Fibroblast of gingiva (primary cell): Measurements from ENCODE around the gene SPC24.
"Not testable (repeated sequence)": the region's sequence is repeated elsewhere in the genome, so short reads cannot be mapped to it uniquely, and the experiment has no call there.

Experiments used
- DNase-seq: peaks from one replicate; pipeline ENCODE4 v3.0.0-alpha.2; 2011; ENCODE audit warnings: low read depth

Gene SPC24

GRCh38 chr19:11191934-11192333 is 36.4 kb upstream of the SPC24 start:
- DNase-seq: no peak

DNA sequence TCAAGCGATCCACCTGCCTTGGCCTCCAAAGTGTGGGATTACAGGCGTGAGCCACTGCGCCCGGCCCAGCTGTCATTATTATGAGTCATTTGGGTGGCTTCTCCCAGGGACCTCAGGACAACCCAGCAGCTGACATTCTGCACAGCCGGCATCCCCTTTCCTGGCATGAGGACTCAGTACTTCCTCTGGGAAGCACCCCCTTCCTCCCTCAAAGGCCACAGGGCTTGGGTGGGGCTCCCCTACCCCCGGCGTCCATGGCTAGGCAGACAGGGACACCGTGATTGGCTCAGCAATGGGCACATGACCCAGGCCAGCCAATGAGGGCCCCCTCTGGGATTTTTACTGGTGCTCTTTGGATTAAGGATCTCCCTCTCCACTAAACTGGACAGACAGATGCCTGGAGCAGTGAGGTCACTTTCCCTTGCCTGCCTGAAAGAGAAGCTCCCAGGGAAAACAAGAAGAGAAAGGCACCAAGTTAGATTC is 35.7 kb upstream of the SPC24 start:
- peak; percentile 76 for DNase-seq

DNA sequence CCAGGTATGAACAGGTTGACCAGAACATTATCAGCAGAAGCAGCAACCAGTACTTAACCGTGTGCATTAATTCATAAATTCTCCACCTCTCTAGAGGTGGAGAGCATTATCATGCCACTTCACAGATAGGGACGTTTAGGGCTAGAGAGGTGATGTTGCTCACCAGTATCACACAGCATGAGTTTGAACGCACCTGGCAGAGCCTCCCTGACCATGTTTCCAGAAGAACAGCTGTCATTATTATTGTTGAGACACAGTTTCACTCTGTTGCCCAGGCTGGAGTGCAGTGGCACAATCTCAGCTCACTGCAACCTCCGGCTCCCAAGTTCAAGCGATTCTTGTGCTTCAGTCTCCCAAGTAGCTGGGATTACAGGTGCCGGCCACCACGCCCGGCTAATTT is 34.9 kb upstream of the SPC24 start:
- no peak for DNase-seq

DNA sequence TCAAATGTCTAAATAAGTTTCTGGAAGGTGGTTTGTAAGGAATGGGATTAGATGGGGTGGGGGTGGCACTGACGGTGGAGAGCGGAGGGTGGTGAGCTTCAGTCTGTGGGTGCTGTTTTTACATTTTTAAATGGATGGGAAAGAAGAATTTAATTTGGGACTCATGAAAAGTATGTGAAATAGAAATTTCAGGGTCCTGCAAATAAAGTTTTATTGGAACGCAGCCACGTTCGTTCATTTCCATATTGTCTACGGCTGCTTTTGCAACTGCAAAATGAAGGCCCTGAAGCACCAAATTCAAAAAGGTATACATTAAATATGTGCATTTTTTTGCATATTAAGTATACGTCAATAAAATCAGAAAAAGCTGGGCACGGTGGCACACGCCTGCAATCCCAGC is 31.9 kb upstream of the SPC24 start:
- DNase-seq: no peak

DNA sequence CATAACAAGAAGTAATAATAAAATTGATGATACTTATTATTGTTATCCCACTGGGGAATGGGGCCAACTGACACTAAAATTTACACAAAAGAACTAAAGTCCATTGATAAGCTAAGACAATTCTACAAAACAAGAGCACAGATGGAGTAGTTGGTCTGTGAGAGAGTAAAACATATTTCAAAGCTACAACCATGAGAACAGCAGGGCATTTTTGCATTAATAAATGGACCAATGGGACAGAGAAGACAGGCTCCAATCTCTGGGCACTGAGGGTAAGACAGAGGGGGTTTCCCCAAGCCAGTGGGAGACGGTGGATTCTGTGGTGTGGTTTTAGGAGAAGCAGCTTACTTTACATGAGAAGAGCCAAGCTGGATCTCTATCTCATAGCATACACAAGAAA is 27.4 kb upstream of the SPC24 start:
- no peak for DNase-seq

DNA sequence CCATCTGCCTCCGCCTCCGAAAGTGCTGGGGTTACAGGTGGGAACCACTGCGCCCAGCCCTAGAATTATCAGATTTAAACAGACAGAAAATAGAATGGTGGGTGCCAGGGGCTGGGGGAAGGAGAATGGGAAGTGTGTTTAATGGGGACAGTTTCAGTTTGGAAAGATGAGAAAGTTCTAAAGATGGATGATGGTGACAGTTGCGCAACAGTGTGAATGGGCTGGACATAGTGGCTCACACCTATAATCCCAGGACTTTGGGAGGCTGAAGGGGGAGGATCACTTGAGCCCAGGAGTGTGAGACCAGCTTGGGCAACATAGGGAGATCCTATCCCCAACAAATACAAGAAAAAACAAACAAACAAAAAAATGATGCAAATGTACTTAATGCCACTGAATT is 25.9 kb upstream of the SPC24 start:
- DNase-seq: no peak

GRCh38 chr19:11180975-11181374 is 25.4 kb upstream of the SPC24 start:
- DNase-seq: not testable (repeated sequence)

GRCh38 chr19:11180346-11180745 is 24.8 kb upstream of the SPC24 start:
- no peak for DNase-seq

DNA sequence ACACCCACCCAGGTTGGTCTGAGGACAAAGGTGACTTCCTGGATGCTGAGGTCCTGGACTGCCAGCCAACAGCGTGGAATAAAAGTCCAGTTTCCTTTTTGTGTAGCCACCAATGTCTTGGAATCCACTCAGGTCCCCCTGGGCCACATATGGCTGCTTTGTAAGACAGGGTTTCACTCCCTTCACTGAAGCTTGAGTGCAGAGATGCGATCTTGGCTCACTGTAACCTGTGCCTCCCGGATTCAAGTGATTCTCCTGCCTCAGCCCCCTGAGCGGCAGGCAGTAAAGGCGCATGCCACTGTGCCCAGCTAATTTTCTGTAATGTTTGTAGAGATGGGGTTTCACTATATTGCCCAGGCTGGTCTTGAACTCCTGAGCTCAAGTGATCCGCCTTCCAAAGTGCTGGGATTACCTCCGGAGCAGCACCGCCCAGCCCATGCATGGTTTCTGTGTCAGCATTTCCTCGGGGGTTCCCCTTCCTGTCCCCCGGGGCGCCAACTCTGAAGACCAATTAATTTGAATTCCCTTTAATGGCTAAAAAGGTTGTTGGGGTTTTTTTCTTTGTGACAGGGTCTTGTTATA is 24.2 kb upstream of the SPC24 start:
- DNase-seq: no peak

GRCh38 chr19:11179145-11179465 is 23.5 kb upstream of the SPC24 start:
- not testable (repeated sequence) for DNase-seq

DNA sequence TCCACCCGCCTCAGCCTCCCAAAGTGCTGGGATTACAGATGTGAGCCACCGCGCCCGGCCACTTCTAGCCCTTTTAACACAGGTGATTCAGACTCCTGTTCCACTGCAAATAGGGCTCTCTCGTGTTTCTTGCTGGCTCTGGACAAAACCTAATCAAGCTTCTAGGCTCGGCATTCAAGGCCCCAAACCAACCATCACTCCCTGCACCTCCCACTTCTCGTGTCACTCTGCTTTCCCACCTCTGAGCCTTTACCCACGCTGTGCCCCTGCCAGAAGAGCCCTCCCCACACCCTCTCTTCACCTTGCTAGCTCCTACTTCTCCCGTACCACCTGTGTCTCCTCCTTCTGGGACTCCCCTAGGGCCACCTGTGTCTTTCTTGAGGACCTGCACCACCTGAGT is 22.0 kb upstream of the SPC24 start:
- DNase-seq: no peak

DNA sequence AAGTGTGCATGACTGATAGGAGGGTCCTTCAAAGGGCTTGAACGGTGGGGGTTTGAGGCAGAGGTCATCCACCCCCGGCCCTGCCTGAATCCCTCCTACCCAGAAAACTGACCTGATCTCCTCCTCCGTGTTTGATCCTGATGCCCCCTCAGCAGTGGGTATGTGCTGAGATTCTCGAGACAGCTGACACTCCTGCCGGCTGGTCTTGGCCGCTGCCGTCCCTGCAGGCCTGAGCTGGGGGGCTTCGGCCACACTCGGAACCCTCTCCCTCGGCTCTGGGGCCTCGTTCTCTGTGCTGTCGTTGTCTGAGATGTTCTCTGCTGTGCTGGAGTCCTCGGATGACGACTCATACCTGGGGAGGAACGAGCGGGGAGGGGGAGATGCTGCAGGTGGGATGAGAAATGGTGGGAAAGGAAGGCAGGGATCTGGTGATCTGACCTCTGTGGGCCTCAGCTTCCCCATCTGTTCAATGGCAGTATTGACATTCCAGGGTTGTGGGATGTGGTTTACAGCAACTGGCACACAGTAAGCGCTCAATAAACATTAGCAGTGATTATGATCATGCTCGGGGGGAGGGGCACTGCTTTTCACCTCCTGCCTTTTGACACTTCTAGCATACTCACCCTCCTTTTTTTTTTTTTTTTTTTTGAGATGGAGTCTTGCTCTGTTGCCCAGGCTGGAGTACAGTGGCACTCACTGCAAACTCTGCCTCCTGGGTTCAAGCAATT is 21.0 kb upstream of the SPC24 start:
- no peak for DNase-seq

DNA sequence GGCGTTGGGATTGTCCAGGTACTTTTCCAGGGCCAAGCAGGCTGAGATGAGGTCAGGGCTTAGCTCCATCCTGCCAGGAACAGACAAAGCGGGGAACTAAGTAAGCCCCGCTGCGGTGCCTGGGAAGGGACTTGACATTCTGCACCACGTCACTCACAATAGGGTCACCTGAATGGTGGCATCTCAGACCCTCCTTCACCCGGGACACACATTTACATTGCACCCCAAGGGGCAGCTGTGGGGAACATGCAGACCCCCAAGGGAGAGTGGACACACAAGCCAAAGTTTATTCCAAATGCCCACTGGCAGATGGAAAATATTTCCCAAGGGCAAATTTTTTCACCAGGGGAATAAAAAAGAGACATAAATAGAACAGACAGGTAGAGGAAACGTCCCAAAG is 20.3 kb upstream of the SPC24 start:
- no peak for DNase-seq

- DNase-seq: no peak
Observed at GRCh38 chr19:11174336-11174735, 18.8 kb upstream of the SPC24 start.

DNA sequence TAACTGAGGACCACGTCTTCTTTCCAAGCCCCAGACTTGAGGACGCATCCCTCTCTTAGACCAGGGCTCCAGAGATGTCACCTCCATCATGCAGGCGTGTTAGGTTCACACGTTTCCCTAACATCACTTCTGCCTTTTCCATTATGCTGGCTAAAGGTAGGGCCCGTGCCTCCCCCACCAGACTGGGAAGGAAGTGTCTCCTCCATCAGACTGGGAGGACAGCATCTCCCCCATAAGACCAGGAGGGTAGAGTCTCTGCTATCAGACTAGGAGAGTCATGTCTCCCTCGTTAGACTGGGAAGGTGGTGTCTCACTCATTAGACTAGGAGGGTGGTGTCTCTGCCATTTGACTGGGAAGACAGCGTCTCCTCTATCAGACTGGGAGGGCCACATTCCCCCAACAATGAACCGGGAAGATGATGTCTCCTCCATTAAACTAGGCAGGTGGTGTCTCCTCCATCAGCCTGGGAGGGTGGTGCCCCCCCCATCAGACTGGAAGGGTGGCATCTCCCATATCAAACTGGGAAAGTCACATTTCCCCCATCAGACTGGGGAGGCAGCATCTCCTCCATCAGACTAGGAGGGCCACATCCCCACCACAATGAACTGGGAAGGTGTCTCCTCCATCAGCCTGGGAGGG is 18.1 kb upstream of the SPC24 start:
- no peak for DNase-seq

DNA sequence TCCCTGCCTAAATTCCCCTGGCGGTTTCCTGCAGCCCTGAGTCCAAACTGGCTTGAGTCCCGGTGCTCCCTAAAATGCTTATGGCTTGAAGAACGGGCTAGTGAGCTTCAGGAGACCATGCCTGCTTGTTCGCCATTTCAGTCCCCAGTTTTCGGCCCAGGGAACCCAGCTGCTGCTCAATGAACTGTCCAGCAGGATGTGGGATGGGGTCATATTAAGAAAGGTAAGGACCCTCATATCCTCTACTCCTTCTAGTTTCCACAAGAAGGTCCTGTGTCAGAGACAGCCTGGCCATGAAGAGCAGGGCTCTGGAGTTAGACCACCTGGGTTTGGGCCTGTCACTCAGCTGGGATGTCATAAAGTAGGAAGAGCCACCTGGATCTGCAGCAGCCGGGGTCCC is 17.0 kb upstream of the SPC24 start:
- DNase-seq: no peak

DNA sequence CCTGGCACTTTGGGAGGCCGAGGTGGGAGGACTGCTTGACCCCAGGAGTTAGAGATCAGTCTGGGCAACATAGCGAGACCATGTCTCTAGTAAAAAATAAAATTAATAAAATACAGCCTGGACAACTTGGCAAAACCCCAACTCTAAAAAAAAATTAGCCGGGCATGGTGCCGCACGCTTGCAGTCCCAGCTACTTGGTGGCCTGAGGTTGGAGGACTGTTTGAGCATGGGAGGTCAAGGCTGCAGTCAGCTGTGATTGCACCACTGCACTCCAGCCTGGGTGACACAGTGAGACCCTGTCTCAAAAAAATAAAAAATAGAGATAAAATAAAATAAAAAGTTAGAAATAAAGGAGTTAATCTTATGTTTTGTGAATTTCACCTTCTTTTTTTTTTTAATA is 15.6 kb upstream of the SPC24 start:
- DNase-seq: no peak

DNA sequence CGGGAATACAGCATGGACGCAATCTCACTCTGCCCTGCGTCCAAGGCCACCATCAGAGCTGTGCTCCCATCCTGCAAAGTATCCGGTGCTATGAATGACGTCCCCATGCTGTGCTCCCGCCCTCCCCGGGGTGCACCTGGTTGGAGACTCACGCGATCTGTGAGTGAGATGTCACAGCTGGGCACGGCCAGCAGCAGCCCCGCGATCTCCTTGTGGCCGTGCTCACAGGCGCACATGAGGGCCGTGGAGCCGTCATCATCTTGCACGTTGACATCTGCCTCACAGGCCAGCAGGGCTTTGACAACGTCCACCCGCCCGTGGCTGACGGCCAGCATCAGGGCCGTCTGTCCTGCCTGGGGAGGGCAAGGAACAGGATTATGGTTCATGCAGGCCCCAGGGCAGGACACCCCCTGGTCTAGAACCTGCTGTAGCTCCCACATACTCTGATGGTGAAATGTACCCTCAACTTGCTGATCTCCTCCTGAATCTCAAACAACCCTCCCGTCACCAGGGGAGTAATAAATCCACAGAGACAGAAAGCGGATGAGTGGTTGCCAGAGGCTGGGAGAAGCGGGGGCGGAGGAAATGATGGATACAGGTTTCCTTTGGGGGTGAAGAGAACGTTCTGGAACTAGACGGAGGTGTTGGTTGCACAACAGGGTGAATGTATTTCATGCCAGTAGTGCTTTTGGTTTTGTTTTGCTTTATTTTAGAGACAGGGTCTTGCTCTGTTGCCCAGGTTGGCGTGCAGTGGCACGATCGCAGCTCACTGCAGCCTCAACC is 14.5 kb upstream of the SPC24 start:
- DNase-seq: no peak

- peak; percentile 94 for DNase-seq
Observed at GRCh38 chr19:11168568-11168967, 13.0 kb upstream of the SPC24 start.

- DNase-seq: peak; percentile 96
Observed at GRCh38 chr19:11166281-11167142, 10.9 kb upstream of the SPC24 start.

DNA sequence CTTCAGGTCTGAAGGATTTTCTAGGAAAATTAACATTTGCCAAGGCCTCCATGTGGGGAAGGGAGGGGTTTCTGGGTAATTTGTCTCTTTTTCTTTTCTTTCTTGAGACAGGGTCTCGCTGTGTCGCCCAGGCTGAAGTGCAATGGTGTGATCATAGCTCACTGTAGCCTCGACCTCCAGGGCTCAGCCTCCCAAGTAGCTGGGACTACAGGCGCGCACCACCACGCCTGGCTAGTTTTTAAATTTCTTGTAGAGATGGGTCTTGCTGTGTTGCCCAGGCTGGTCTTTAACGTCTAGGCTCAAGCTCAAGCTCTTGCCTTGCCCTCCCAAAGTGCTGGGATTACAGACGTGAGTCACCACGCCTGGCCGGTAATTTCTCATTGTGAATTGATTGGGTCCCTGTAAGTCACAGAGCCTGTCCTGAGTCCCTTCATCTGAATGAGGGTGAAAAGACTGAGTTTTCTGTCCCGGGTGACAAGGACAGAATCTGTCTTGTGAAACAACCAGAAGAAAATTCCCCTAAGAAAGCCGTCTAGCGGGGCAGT is 10.0 kb upstream of the SPC24 start:
- DNase-seq: peak; percentile 55
